Activated CD8-positive, alpha-beta memory T cell treated with anti-CD3 and anti-CD28 coated beads, Interleukin-2, amount 50 U/mL, for 24 hours (primary cell): ENCODE measurements around the gene ANKRD33.

Experiments
- DNase-seq: peaks from one replicate; pipeline ENCODE4 v3.0.0-alpha.2; 2020; ENCODE audit errors: extremely low read depth

Gene ANKRD33

DNA sequence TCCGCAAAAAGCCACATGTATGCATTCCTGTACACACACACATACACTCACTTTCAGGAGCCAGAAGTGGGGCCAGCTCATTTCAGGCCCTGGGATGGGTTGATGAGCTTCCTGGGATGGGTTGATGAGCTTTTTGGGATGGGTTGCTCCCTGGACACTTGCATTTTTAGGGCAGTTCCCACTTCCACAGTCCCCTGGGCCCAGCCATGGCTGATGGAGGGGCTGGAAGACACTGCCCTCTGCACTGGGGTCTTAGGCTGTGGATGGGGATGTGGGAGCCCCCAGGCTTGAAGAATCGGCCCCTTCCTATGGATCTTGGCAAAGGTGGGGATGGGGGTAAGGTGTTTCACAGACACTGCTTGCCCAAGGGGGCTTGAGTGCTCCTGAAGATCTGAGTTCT is 32.1 kb downstream of the ANKRD33 start:
- DNase-seq, result no peak

DNA sequence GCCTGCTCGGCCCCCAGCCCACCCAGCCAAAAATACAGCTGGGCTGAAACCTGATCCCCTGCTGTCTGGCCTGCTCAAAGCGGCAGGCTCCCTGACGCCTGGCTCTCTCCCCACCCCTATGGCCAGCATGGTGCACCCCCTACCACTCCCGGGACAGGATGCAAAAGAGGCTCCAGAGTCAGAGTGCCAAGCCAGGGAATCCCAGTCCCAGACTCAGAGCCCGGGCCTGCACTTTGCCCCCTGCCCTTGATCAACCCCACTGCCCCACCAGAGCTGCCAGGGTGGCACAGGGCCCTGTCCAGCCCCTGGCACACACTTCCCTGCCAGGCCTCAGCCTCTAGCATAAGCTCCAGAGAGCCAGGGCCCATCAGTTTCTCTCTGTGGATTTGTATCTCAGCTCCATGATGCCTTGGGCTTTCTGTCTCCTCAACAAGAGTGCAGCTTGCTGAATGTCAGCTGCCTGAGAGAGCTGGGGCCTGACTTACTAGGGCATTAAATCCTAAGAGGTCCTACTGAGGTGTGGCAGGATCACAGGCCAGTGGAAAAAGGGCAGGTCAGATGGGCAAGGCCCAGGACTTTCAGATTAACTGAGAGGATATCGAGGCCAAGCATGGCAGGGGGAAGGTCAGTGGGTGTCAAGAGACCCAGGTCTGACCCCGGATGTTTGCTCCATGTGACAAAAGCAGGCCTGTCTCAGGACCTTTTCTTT is 33.3 kb downstream of the ANKRD33 start:
- DNase-seq, result no peak

- DNase-seq, result no peak
Observed at GRCh38 chr12:51922146-51922545, 34.2 kb downstream of the ANKRD33 start.

- no peak for DNase-seq
Observed at GRCh38 chr12:51922762-51923505, 35.0 kb downstream of the ANKRD33 start.

DNA sequence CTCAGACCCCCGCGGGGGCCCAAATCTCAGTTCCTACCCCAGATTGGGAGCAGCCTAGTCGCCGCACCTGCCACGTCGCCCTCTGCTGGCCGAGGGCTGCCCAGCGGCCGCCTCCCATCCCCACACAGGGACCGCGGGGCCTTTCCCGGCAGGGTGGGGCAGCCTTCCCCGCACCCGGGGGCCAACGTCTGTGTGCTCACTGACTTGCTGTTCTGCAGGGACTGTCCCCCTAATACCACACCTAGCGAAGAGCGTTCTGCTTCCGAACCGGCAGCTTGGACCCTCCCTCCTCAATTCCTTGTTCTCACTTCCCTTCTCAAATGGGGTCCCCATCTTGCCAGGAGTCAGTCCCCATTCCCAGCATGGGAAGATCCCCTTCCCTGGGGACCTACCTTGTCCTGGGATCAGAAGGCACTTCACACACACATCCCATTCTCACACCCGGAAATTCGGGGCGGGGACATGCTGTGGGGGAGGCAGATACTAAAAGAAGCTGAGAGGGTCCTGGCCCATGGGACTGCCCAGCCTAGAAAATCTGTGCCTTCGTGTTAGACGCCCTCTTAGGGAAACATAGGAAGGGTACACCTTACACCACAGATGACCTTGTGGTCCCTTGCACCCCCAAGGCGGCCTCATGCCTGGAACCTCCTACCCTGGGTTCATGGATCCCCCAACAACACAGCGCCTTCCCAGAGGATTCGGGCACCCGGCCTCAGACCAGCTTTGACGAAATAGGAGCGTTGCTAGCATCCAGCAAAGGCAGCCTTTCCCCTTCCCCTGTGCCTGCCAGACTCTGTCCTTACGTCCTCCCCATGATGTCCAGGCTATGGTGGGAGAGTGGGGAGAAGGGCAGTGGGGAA is 35.8 kb downstream of the ANKRD33 start:
- peak; percentile 9 for DNase-seq

DNA sequence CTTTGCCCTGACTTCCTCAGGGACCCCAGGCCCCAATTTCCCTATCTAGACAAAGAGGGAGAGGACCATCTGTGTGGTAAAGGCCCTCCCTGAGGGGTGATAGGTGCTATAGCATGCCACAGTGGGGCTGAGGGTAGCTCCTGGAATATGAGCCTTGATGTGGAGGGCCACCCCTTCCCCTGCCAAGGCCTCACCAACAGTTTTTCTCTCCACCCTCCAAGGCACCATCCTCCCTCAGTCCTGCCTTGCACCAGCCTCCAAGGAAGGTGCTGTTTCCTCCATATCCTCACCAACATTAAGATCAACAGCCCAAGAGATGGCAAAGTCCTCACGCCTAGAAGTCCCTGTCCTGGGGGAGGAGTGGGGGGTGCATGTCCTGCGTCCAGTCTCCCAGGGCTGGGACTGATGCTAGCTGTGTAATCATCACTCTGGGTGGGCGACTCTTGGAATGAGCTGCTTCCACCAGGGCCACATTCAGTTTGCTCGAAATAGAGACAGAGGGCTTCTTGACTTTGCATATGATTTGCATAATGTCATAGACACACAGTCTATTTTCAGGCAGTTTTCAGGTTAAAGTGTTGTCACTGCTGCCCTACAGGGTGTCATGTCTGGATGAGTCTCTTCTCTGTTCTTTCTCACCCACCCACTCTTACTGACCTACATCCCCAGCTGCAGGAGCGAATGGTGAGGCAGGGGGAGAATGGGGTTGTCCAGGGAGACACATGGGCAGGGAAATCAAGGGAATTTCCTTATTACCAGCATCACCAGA is 36.8 kb downstream of the ANKRD33 start:
- no peak for DNase-seq

GRCh38 chr12:51925346-51926063 is 37.6 kb downstream of the ANKRD33 start:
- DNase-seq, result no peak

DNA sequence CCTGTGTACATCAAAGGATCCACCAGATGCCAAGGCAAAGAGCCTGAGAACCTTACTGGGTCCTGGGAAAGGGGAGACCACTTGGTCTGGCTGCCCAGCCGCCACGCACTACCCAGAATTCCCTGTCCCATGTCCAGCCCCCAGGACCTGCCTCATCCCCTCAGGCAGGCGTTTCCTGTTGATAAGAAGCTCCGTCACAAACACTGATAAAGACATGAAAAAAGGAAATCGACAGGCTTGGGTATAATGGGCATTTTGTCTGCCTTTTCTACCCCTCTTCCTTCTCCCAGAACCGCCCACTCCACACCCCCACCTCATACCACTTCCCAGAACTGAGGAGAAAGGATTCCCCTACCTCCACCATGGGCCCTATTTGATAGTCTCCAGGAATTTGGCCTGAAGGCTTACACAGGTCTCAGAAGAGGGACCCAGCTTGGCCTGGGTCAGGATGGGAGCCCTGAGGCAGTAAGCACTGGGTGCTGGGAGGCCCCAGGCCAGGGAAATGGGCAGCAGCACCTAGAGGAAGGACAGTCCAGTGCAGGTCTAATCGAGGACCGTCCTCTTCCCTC is 38.2 kb downstream of the ANKRD33 start:
- DNase-seq, result no peak

- no peak for DNase-seq
Observed at GRCh38 chr12:51926718-51927117, 38.8 kb downstream of the ANKRD33 start.

DNA sequence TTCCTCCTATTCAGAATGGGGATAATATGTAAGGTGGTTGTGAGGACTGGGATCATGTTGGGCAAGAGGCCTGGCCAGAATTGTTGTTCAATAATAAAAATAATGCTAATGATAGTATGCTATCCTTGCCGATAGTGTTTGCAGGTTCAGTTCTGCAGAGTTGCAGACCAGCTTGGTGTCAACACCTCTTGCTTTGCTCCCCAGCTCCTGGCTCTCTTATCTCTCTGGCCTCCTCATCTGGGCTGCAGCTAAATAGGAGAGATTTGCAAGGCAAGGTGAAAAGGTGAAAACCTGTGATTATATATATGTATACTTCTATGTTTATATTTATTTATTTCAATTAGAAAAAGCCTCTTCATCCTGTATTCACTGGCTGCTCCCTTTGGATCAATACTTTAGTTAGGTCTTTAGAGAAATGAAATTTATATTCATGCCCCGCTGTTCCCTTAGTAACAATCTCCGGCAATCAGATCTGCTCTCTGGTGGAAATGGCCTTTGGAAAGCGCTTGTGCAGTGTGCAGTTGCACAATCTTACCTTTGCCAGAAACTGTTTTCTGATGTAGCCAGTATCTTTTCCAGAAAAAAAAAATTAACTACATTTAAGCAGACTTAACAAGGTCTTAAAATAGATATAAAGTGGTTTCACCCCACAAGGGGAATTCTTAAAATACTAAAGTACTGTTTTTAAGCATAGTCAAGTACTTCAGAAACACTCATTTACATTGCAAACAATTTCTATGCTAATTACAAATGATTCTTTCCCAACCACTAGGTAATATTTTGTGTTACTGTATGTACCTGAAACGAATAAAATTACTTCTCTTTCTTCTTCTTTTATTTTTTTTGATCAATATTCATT is 44.5 kb downstream of the ANKRD33 start:
- no peak for DNase-seq

- no peak for DNase-seq
Observed at GRCh38 chr12:51934080-51934479, 46.2 kb downstream of the ANKRD33 start.

- DNase-seq, result no peak
Observed at GRCh38 chr12:51937926-51938325, 50.0 kb downstream of the ANKRD33 start.

DNA sequence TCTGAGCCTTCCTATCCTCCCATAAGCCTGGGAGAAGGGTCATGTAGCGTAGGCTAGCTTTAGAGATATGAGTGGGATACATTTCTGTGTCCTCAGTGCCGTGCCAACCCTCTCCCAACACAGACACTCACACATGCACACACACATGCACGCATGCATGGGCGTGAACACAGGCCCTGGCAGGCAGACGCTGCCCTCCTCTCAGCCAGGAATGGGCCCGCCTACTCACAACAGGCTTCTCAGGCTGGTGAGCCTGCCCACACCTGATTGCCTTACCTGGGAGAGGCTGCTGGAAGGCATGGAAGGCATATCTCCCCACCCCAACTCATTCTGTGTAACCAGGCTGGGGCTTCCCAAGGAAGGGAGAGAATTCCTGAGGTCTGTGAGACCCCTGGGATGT is 50.8 kb downstream of the ANKRD33 start:
- no peak for DNase-seq

DNA sequence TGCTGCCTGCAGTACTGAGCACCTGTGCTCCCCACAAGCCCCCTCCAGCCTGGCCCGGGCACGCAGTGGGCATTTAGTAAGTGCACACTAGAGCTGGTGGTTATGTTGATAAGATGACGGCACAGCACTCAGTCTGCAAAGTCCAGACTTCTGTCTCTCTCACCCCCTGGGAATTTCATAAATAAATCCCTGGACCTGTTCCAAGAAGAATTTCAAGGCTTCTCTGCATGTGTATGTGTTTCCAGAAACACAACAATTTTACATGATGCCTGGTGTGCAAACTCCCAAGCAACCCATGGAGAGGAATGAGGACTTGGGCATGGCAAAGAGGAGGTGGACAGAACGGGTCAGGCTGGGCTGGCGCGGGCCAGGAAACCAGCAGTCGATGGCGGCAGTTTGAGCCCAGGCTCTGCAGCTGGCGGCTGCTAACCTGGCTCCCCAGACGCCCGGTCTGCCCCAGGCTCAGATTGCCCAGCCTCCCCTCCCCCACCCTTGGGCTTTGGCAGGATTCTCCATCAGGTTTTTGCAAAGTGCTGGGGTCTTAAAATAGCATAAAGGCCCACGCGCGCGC is 53.2 kb downstream of the ANKRD33 start:
- no peak for DNase-seq
